Superior temporal gyrus (tissue), 1 donor: ENCODE data around the gene SMIM10L1.
A peak's percentile ranks its signal among the peaks of the same experiment; 100 is the strongest.

Experiments
- DNase-seq: peaks from one replicate; pipeline ENCODE4 v3.0.0-alpha.2; 2016; ENCODE audit errors: extremely low spot score

SMIM10L1 gene

DNA sequence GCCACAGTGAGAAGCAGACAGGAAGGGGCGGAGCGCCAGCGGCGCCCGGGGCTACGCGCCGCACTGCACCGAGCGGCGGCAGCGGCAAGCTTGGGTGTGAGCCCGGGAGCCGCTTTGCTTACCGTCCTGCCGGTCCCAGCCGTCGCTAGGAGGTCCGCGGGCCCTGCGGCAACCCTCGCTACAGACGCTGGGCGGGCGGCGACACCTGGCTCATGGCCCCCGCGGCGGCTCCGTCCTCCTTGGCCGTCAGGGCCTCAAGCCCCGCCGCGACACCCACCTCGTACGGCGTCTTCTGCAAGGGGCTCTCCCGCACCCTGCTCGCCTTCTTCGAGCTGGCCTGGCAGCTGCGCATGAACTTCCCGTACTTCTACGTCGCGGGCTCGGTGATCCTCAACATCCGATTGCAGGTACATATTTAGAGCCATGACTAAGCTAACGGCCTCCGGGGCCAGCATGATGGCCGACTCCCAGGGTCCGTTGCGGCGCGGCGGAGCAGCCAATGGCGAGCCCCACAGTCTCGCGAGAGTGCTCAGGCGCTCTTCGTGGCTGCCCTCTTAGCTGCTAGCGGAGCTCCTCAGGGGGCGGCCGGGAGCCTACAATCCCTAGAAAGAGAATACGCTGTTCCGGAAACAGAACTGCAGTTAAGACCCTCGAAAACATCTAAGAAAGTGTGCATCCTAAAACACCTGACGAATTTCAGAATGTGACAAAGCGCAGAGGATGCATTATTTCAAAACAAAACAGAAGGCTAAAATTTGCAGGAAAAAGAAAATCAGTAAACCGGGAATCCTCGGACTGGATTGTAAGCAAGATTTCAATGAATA, at the start of gene SMIM10L1:
TSS of gene SMIM10L1 (plus strand) at position 50 of the 824 bp plus-strand sequence. CDS start at position 213, 163 bp downstream.
- DNase-seq: peak; percentile 90

DNA sequence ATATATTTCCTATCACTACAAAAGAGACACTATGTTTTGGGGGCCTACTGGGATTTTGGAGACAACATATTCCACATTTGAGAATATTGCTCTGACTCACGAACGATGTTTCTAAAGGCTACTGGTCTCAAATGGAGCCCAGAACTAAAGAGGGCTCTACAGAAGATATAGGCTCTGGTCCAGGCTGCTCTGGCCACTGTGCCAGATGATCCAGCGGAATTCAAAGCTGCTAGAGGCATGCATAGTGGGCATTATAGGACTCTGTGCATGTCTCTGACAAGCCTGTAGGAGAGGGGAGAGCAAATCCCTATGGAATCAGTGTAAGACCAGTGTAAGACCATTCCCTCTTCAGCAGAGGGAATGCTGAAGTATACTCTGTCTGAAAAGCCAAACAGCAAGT, 40.6 kb upstream of the SMIM10L1 start:
- DNase-seq: no peak

DNA sequence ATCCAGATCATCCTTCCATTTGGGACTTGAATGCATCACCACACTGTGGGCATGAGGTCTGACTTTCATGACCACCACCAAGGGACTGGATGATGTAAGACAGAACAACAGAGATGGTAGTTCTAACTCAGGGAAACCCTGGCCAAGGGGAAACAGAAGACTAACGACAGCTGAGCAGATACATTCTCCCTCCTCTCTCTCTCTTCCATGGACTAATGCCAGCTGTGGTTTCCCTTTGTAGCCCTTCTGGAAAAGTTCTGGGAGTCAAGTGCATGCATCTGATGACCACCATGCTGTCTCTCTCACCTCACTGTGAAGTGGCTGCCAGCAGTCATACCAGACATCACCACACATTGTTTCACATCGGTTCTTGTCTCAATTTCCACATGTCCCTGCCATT, 40.0 kb upstream of the SMIM10L1 start:
- no peak for DNase-seq

DNA sequence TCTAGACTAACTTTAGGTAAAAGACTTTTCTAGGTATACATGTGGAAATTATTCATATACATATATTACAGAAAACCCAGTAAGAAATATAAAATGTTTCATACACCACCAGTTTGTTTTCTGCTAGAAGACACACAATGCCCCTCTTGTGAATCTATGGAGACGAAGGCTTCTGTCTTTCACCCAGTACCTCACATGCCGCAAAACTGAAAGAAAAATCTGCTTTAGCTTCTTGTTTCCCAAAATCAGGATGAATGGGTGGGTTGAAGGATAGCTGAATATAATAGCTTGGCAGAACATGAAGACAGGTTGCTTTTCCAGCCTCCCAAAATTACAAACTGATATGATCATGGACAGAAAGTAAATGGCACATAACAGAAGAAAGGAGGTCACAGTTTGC, 37.8 kb upstream of the SMIM10L1 start:
- DNase-seq: peak; percentile 52

DNA sequence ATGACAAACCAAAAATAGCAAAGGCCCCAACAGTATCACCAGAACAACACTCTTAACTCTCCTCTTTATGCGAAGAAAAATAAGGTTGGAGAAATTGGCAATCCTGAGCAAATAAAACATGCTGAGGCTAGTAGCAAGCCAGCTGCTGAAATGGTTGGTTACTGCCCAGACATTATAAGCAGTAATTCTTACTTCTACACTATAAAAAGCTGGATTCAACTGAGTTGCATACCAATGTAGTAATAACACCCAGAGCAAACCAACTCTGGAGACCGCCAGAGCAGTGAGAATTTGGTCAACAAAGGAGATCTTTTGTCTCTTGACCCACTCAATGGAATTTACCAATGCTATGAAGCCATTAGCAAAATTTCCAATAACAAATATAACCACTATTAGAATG, 37.2 kb upstream of the SMIM10L1 start:
- peak; percentile 28 for DNase-seq

DNA sequence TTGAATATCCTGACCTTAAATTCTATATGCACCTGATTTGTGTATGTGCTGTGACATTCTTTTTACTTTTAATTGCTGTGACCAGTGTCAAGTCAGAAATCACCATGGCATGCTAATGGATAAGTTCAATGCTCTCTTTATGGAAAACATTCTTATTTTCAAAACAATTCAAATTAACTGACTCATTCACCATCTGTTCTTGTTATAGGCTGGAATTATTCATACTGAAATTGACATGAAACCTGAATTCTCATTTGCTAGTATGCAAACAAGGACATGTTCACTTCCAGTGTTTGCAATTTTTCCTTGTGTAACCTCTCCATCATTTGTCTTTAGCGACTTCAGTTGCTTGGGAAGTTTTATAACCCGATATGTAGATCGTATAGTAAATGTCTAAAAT, 36.7 kb upstream of the SMIM10L1 start, which contains the start of gene TAS2R30:
TSS of gene TAS2R30 (minus strand) at position 340 of the 400 bp plus-strand sequence. CDS start 400 bp downstream, outside the sequence.
- DNase-seq: peak; percentile 30

DNA sequence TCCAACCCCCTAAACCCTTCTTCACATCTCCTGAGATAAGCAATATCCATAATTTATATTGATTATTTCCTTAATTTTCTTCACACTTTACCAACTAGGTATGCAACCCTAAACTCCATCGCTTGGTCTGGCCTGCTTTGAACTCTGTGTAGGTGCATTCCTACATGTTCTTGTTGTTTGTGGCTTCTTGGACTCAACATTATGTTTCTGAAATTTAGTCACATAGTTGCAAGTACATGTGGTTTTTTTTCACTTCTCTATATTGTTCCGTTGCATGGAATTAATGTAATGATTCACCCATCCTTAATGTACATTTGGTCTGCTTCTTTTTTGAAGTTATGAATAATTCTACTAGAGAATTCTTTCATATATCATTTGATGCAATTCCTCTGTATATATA, 34.9 kb upstream of the SMIM10L1 start:
- no peak for DNase-seq

DNA sequence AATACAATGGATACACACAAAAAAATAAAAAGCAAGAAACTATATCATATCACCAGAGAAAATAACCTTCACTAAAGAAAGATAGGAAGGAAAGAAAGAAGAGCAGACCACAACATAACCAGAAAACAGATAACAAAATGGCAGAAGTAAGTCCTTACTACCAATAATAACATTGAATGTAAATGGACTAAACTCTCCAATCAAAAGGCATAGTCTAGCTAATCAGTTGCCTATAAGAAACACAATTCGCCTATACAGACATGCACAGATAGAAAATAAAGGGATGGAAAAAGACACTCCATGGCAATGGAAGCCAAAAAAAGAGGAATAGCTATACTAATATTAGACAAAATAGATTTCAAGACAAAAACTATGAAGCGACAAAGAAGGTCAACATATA, 27.6 kb upstream of the SMIM10L1 start:
- no peak for DNase-seq

DNA sequence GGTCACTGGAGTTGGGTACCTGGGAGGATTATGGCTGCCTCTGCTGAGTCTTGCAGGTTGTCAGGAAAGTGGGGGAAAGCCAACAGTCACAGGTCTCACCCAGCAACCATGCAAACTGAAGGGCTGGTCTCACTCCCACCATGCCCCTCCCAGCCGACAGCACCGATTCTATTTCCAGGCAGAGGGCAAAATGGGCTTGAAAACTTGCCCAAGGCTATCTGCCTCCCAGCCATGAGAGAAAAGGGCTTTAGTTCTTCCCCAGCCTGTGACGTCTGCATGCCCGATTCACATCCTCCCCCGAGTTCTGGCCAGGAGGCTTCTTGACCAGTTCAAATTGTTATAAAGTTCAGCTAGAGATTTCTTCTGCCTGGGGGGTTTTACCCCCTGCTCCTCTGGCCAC, 26.7 kb upstream of the SMIM10L1 start:
- no peak for DNase-seq

DNA sequence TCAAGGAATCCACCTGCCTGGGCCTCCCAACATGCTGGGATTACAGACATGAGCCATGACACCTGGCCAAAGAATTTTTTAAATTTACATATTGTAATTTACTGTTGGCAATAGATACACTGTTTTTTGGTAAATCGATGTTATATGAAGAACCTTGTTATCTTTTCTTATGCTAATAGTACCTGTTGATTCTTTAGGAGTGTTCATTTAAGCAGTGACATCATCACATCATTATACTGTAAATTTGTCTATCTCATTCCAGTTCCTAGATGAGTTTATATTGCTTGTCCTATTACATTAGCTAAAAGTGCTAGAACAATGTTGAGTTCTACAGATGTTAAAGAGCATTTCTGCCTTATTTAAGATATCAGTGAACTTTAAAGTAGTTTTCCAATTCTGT, 23.6 kb upstream of the SMIM10L1 start:
- no peak for DNase-seq

DNA sequence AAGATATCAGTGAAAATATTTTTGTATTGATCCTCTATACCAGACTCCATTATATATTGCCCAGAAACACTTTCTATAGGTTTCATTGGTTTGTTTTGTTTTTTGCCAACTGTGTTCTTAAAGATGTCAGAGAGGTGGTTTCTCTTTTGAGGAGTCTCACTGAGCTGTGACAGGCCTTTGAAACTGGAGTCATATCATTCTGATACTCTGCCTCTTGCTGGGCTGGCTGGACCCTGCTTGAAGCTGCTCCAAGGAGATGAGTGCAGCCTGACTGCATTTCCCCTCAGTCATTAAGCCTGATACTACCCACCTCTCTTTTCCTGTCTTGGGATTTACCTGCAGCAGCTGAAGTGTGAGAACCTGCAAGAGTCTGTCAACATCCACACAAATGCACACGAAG, 20.2 kb upstream of the SMIM10L1 start:
- DNase-seq: no peak

DNA sequence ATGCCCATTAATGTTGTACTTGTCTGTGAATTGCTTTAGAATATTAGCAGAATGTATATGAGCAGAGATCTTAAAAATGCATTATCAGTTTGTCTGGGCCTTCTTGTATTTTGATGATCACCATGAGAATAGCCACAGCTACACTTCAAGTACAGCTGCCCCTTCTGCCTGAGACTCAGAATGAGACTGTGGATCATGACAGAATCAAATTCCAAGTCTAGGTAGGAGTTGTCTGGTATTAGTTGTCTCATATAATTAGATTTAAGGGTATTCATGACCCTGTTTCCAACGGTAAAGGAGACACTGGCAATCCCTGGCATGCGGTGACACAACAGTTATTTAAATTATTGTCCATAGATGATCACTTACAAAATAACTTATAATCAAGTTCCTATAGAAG, 18.3 kb upstream of the SMIM10L1 start:
- no peak for DNase-seq

DNA sequence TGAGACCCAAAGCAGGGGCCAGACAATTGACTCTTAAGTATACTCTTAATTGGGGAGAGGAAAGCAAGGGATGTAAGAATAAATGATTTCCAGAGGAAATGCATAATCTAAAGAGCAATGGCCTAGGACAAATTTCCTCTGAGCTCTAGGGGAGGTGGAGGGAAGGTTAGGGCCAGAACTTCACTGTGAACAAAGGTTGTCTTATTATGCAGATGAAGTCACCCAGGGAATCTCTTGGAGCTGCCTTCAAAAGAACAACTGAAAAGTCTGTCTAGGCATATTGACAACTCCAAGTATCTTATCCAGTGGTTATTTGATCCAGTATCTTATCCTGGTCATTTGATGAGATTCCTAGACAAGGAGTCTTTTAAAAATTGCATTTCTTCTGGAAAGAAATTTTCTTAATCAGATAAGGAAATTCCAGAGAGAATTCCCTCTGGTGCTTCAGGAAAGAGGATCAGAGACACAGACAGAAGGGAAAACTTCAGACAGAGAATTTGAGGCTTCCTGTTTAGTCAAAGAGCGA, 16.5 kb upstream of the SMIM10L1 start:
- no peak for DNase-seq

DNA sequence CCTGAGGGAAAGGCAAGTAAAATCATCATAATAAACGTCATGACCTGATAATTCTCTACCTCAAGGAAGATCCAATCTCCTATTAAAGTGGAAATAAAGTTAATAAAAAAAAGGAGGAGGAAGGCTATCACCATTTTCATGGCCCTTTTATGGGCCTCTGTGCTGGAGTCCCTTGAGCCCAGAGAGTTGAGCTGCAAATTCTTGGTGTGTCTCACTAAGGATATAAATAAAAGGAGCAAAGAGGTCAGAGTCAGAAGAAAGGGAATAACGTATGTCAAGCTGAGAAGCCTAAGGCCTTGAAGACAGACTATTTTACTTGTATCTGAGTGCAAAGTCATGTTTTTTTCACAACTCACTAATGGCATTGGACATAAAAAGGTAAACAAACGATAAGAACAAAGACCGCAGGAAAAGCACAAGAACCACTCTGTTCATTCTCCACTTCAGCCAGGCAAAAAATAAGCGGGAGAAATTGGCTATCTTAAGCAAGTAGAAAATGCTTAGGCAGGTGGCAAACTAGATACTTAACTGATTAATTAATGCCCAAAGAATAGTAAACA, 12.0 kb upstream of the SMIM10L1 start:
- DNase-seq: no peak

DNA sequence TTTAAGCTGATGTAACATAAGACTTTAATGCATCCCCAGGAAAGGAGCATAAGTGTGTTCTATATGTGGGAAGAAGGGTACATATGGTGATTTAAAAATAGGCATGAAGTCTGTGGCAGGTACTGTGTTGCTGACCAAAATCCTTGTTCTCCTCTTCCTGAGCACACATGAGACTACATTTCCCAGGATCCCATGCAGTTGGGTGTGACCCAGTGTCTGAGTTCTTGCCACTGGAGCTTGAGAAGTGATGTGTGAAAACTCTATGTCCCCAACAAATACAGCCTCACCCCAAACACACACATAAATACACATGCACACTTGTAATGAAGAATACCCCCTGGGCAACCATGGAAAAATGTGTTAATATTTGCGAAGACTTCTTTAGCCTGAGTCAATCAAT, 8.5 kb upstream of the SMIM10L1 start:
- no peak for DNase-seq

DNA sequence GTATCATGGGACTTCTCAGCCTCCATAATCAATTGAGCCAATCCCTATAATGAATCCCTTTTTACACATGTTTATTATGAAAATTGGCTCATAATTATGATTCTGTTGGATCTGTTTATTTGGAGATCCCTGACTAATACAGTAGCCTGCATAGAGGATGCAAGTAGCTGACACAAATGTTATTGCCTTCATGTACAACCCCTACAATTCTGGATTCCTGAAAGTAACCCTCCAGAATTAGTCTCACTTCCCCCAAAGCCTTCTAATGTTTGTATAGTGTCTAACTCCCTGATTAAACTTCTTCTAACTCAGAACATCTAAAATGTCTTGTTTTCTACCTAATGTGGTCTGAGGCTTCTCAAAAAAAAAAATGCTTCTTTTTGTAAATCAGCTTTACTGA, 6.6 kb upstream of the SMIM10L1 start:
- no peak for DNase-seq

DNA sequence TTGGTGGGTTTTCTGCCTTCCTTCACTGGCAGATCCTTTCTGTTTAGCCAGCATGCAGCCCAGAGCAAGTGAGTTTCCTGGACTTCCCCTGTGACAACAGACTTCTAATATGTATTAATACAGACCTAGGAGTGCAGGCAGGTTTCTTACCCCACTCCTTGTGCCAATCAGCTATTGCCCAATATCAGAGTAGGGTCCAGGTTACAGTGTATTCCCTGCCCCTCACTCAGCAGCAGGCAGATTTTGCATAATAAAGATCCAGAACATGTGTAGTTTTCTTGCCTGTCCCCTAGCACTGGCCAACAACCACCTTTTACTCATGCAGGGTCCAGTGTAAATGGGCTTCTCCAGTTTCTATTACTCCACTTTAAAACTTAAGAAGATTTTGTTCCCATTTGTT, 4.7 kb upstream of the SMIM10L1 start:
- no peak for DNase-seq

DNA sequence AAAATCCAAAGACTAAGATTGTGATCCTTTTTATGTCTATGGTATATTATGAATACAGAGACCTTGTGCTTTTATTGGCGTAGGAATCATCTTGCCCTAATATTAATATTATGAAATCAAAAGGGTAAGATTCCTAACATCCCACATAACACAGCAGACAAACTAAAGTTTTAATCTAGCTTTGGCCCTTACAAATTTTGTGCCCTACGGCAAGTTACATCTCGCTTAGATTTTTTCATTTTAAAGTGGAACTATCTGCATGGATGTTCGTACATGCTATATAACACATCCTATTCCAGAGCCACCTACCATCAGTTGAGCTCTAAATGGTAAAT, 217 bp upstream of the SMIM10L1 start:
- DNase-seq: no peak

DNA sequence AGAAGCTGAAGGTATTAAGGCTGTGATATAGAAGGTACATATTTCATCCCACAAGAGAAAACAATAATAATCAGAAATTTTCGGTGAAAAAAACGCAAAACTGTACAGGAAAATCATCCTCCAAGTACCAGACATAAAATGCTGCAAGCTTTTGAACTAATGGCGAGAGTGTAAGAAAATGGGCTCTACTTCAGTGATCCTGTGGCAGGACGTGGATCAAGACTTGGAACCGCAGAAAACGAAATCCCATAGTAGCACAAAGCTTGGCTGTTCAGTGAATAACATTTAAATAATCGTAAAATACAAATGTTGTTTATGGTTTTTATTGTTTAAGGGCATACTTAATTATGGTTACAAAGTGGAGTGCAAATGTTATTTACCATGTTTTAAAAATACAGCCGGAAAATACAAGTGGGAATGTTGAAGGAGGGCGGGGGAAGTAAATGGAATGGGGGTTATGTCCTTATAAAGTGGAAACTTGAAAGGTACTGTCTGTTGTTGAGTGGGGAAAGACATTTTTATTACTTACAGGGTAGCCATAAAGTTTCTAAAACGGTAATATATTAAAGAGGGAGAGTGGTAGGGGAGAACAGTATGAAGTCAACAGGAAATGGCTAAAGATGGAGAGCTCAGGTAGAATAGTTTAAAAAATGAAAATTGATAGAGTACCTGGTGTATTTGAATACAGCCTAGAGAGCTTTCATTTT, 1.1 kb downstream of the SMIM10L1 start:
- DNase-seq: peak; percentile 67

DNA sequence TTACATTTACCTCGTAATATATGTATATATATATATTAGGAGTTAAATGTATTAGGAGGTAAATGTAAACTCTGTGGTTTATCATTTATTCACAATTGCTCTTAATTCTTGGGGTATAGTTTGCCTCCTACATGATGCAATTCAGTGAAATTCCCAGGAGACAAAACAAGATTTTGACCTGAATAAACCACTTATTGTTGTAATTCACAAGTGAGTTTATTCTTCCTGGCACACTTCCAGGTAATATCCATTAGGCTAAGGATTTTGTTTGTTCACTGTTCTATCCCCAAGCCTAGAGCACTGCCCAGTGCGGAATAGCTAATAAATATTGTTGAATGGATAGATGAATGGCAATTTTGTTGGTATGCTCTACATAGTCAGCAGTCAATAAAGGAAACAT, 3.0 kb downstream of the SMIM10L1 start:
- no peak for DNase-seq

DNA sequence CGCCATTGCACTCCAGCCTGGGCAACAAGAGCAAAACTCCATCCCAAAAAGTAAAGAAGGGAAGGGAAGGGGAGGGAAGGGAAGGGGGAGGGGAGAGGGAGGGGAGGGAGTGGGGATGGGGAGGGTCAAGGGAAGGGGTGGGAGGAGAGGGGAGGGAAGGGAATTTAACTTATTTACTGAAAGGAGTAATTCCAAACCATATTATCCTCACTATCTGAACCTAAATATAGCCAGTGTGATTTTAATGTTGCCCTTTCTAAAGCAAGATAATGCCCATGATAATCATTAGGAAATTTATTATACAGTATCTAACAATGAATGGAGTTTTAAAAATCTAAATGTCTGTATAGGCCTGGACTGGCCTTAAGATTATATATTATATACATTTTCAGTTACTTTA, 7.3 kb downstream of the SMIM10L1 start:
- DNase-seq: no peak

DNA sequence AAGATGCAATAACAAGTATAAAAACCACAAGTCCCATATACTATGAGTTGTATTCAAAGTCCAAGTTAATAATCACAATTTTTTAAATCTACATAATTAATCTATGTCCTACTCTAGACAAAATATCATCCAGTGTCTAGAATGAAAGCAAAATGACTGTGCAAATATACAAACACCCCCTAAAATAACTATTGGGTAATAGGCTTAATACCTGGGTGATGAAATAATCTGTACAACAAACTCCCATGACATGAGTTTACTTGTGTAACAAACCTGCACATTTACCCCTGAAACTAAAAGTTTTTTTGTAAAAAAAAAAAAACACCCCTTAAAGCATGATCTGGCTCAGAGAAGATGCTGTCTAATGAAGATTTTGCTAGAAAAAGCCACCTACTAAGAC, 11.5 kb downstream of the SMIM10L1 start:
- no peak for DNase-seq

DNA sequence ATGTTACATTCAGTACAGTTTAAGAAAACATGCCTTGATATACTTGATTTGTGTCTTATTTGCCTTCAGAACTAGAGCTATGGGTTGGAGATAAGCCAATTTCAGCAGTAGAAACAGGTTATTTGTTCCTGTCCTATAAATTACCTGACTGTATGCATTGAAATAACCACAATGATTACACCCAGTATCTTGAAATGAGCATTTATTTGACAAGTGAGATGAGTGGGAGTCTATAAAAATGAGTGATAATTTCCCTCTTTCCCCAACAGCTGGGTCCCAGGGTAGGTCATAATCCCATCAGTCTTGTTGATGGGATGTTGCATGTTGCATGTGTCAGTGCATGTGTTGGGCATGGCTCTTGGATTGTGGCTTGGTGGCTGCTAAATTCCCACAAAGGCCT, 12.0 kb downstream of the SMIM10L1 start:
- DNase-seq: no peak
